Loucy (cell line): ENCODE measurements around the gene CNTNAP2.

Experiments
- CTCF ChIP-seq: fragments of 200-600 bp; sonication (generic); conservative IDR thresholded peaks from 2 replicates; pipeline ENCODE4 v1.5.1; 2014; ENCODE audit warnings: mild to moderate bottlenecking, antibody characterized with exemption, low read length
- EZH2phosphoT487 ChIP-seq: fragments of 200-600 bp; IDR thresholded peaks from 2 replicates; pipeline ENCODE4 v1.6.1; 2018; ENCODE audit warnings: antibody characterized with exemption, mild to moderate bottlenecking, moderate library complexity, borderline replicate concordance

GRCh38 chr7:147079921-147080420, 963.4 kb downstream of the CNTNAP2 start:
- TF ChIP-seq CTCF = no peak
- TF ChIP-seq EZH2phosphoT487 = no peak
